Heart left ventricle (tissue), 16 donors: Measurements from ENCODE around the gene SCRN1. TPM values are rescaled to one million over a fixed set of nuclear protein-coding genes. Genes with fewer than 3 reads are reported as not detected.

ENCODE experiments used
- ATAC-seq, 4 donors: fragments of 200-7000 bp; cut with Tn5 transposase; one replicate each; pipeline ENCODE4 v1.9.1; 2020 to 2022; ENCODE audit warnings: moderate library complexity in 4 of 4, mild to moderate bottlenecking in 3 of 4, moderate number of reproducible peaks in 1 of 4
- DNase-seq, 5 donors: peaks; one replicate each; pipeline ENCODE4 v3.0.0-alpha.2; 2020
- H3K27ac ChIP-seq, 12 donors: fragments of 200-600 bp; sonication (generic) in 4 of 12; one replicate each; pipeline versions ENCODE4 v1.5.0 to v1.8.0; 2016 to 2022; ENCODE audit warnings: mild to moderate bottlenecking in 2 of 12
- H3K27me3 ChIP-seq, 9 donors: fragments of 200-600 bp; sonication (generic) in 2 of 9; one replicate each; pipeline versions ENCODE4 v1.5.1 to v1.8.0; 2016 to 2022; ENCODE audit warnings: mild to moderate bottlenecking in 3 of 9
- H3K36me3 ChIP-seq, 9 donors: fragments of 200-600 bp; sonication (generic) in 2 of 9; one replicate each; pipeline versions ENCODE4 v1.5.0 to v1.8.0; 2018 to 2022; ENCODE audit warnings: mild to moderate bottlenecking in 2 of 9
- H3K4me1 ChIP-seq, 12 donors: fragments of 200-600 bp; sonication (generic) in 4 of 12; one replicate each; pipeline versions ENCODE4 v1.5.0 to v1.8.0; 2016 to 2022; ENCODE audit warnings: mild to moderate bottlenecking in 3 of 12
- H3K4me3 ChIP-seq, 12 donors: fragments of 200-600 bp; sonication (generic) in 4 of 12; one replicate each; pipeline versions ENCODE4 v1.5.0 to v1.8.0; 2017 to 2022; ENCODE audit warnings: mild to moderate bottlenecking in 9 of 12, moderate library complexity in 4 of 12
- H3K9me3 ChIP-seq, 12 donors: fragments of 200-600 bp; sonication (generic) in 4 of 12; one replicate each; pipeline versions ENCODE4 v1.5.0 to v1.8.0; 2016 to 2022; ENCODE audit warnings: mild to moderate bottlenecking in 1 of 12
- CTCF ChIP-seq, 12 donors: fragments of 200-600 bp; sonication (generic) in 4 of 12; IDR thresholded peaks; one replicate each; pipeline versions ENCODE4 v1.5.0 to v1.8.0; 2018 to 2022; ENCODE audit warnings: antibody characterized with exemption in 12 of 12, mild to moderate bottlenecking in 5 of 12
- POLR2A ChIP-seq, 2 donors: fragments of 450-650 bp; IDR thresholded peaks; one replicate each; pipeline ENCODE4 v1.6.1; 2017; ENCODE audit warnings: antibody characterized with exemption in 2 of 2, mild to moderate bottlenecking in 2 of 2, moderate library complexity in 2 of 2
- WGBS, 4 donors: extraction: QIAGEN DNeasy Blood & Tissue Kit in 2 of 4; methylation state at CpG; one replicate each; pipeline versions ENCODE4 v1.1.5 to v1.1.7; 2013 to 2018; 5-methylcytosine and 5-hydroxymethylcytosine counted together
- intact Hi-C, 10 donors: fragments of 100-400 bp; cut with DNase I; formaldehyde crosslinking; loops; one replicate each; pipeline versions ENCODE4 v1.11.1 to v1.14.2; 2022
- polyA plus RNA-seq, 2 donors: library from polyadenylated mRNA; stranded (reverse); fragments of 200-250 nt; gene quantifications; one replicate each; pipeline ENCODE4 v1.2.3, GENCODE V29; 2013
- total RNA-seq, 9 donors: library from RNA; depleted of rRNA in 2 of 9; stranded (reverse); fragments of >200 nt in 2 of 9; fragmentation: NEBNext Ultra II Directional in 3 of 9; extraction: Animal tissue kit (Norgen Biotek cat#: 25700) in 3 of 9; gene quantifications; one replicate each; pipeline versions ENCODE4 v1.1.0 to v1.2.4, GENCODE V29; 2016 to 2023
- donor health status: ischemic (EF 13 %, LVEDD 7.1; RV severe dilation, severe dysfunction).
- donor health status: healthy with polysubstance abuse.
- donor health status: DM: no; HTN: yes; CAD: no.
- donor health status: DM: no; HTN: no; CAD: no.
- donor health status: ischemic (EF 25% LVEDD 6.9; RV normal size, moderate dysfunction).
- donor health status: ischemic (EF 25% LVEDD 5.7; RV mildly dilated, moderate dysfunction).
- donor health status: healthy.
- donor health status: DM: yes; HTN: yes; CAD: no.
- donor health status: ischemic (EF 35%, LVEDD 5.7; RV mildly dilated, moderate dysfunction).
- donor health status: nonischemic (EF 11% LVEDD 7.7; RV severe dilation, severe dysfunction).
- donor health status: DM: yes; HTN: yes; CAD: no.
- donor health status: PGD.
- donor health status: ischemic (EF 29% LVEDD 5.4; RV normal size, mild dysfunction).
- donor health status: nonischemic (EF 23%, LVEDD 6.1; RV moderate dilation, normal function).

SCRN1 gene
- total and polyA plus RNA-seq, 11 donors: 2.7 to 40.2 (median 20.1) TPM

- peaks cover 0 to 18% (median under 1%) of the 10 kb centered on the region in 12 donors for H3K4me1 ChIP-seq
- H3K27ac ChIP-seq: no peak overlapping the region
- TF ChIP-seq CTCF (IDR thresholded peaks at IDR 0.05): no peak
- no peak for TF ChIP-seq POLR2A (IDR thresholded peaks at IDR 0.05)
- ATAC-seq (no peak), DNase-seq (no peak)
- intact Hi-C loops: no loop called here
- WGBS, 4 donors: 86 to 87% (median 87%) methylated on average over 4 of the region's 4 CpGs
- peaks cover 0 to 24% (median 0%) of the 10 kb centered on the region in 9 donors for H3K27me3 ChIP-seq
- H3K36me3 ChIP-seq: no peaks in the 10 kb centered on the region
- no peak overlapping the region for H3K4me3 ChIP-seq
- H3K9me3 ChIP-seq: peaks cover 0 to 45% (median 17%) of the 10 kb centered on the region in 12 donors
Measured at GRCh38 chr7:29993140-29993539, 3.5 kb upstream of the SCRN1 start.

- DNase-seq (no peak), ATAC-seq (no peak)
- intact Hi-C loops: no loop called here
- H3K27ac ChIP-seq: no peak overlapping the region
- peaks cover 0 to 19% (median 3%) of the 10 kb centered on the region in 12 donors for H3K4me1 ChIP-seq
- H3K4me3 ChIP-seq: no peak overlapping the region
- 92 to 98% (median 95%) methylated on average over 3 to 5 of the region's 5 CpGs for WGBS, 4 donors
- H3K9me3 ChIP-seq: peaks cover 0 to 45% (median 17%) of the 10 kb centered on the region in 12 donors
- TF ChIP-seq POLR2A (IDR thresholded peaks at IDR 0.05): no peak
- no peak for TF ChIP-seq CTCF (IDR thresholded peaks at IDR 0.05)
- H3K36me3 ChIP-seq: no peaks in the 10 kb centered on the region
- H3K27me3 ChIP-seq: peaks cover 0 to 24% (median 0%) of the 10 kb centered on the region in 9 donors
Measured at GRCh38 chr7:29991937-29992336, 2.3 kb upstream of the SCRN1 start.

GRCh38 chr7:29990931-29991330 is 1.3 kb upstream of the SCRN1 start:
- DNase-seq (no peak), ATAC-seq (no peak)
- no peak overlapping the region for H3K27ac ChIP-seq
- H3K4me1 ChIP-seq: peaks cover 0 to 19% (median 3%) of the 10 kb centered on the region in 12 donors
- H3K27me3 ChIP-seq: peaks cover 0 to 24% (median 0%) of the 10 kb centered on the region in 9 donors
- TF ChIP-seq POLR2A (IDR thresholded peaks at IDR 0.05) (no peak), CTCF (IDR thresholded peaks at IDR 0.05) (no peak)
- no peak overlapping the region for H3K4me3 ChIP-seq
- H3K9me3 ChIP-seq: peaks cover 0 to 36% (median 15%) of the 10 kb centered on the region in 12 donors
- WGBS, 4 donors: 79 to 85% (median 84%) methylated on average over 4 of the region's 4 CpGs
- no peaks in the 10 kb centered on the region for H3K36me3 ChIP-seq
- intact Hi-C loops: no loop called here

GRCh38 chr7:29988424-29989256 is 961 bp downstream of the SCRN1 start:
- Histone ChIP-seq H3K4me3 (peak overlapping the region; percentile 47 to 97 (median 88)), H3K27ac (peak overlapping the region; percentile 43 to 91 (median 80)), H3K4me1 (peaks cover 0 to 19% (median 3%) of the 10 kb centered on the region in 12 donors), H3K27me3 (peaks cover 0 to 24% (median 0%) of the 10 kb centered on the region in 9 donors), H3K9me3 (peaks cover 0 to 16% (median 11%) of the 10 kb centered on the region in 12 donors), H3K36me3 (no peaks in the 10 kb centered on the region)
- 12 to 26% (median 15%) methylated on average over 42 to 75 of the region's 75 CpGs for WGBS, 4 donors
- TF ChIP-seq POLR2A (IDR thresholded peaks at IDR 0.05) (no peak), CTCF (IDR thresholded peaks at IDR 0.05) (no peak)
- DNase-seq: peak; percentile 39 to 73 (median 50)
- intact Hi-C loops: loop anchor here in 1 of 10 donors (5.0 kb wide), 1 partner anchor 39 kb away; the partner anchor contains the start of genes FKBP14 and PLEKHA8
- peak in 3 of 4 donors; percentile 48 to 69 (median 66) for ATAC-seq
